BE2C (cell line): ENCODE measurements around the gene SHB.

Experiments
- DNase-seq: peaks from one replicate; pipeline ENCODE4 v3.0.0-alpha.2; 2020
- H3K27me3 ChIP-seq: fragments of 250-450 bp; sonication (Bioruptor Pico); 2 replicates; pipeline ENCODE4 v1.5.1; 2020; ENCODE audit warnings: mild to moderate bottlenecking
- H3K36me3 ChIP-seq: fragments of 250-450 bp; sonication (Bioruptor Pico); 2 replicates; pipeline ENCODE4 v1.5.1; 2020; ENCODE audit warnings: mild to moderate bottlenecking
- H3K4me1 ChIP-seq: fragments of 250-450 bp; sonication (Bioruptor Pico); 2 replicates; pipeline ENCODE4 v1.5.1; 2020
- H3K4me3 ChIP-seq: 2 replicates; pipeline ENCODE4 v1.5.1; 2011; ENCODE audit warnings: low read depth, low read length
- H3K9me3 ChIP-seq: fragments of 250-450 bp; sonication (Bioruptor Pico); 2 replicates; pipeline ENCODE4 v1.5.1; 2020
- CTCF ChIP-seq: IDR thresholded peaks from 2 replicates; pipeline ENCODE4 v1.5.1; 2012; ENCODE audit warnings: mild to moderate bottlenecking, low read depth, low read length

Gene SHB

DNA sequence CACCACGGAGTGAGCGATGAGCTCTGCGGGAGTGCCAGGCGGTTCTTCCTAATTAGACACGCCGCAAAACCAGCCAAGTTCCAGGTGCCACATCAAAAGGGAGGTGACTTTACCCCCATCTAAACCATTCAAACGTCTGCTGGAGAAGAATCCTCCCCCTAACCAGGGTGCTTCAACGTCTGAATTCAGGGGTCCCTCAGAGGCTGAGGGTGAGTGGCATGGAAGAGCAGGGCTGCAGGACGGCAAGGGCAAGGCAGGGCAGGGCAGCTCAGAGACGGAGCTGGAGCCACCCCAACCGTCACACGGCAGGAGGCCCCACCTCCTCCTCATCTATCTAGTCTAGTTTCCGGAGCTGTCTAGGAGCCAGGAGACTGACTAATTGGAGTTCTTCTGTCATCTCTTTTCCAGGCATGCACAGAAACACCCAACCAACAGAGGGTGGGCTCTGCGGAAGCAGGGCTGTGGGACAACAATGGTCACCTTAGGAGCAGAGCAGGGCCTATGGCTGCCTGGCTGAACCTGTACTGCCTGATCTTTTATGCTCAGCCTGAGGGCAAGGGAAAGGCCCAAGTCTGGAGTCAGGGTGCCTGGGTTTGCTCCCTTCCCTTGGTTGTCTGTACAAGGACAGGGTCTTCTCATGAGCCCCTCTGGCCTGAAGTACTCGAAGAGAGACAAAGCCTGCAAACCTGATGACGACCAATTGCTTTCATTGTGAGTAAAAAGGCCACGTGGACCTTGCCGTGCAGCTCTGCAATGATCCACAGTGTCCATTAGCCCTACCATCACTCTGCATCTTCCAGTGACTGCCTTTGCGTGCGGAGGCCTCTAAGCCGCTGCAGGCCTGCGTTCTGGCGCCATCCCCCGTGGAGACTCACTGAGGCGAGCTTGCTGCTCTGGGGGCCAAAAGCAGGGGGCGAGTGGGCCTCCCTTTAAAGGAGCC, 84.1 kb downstream of the SHB start:
- Histone ChIP-seq H3K27me3 (no peaks in the 10 kb centered on the region), H3K4me3 (no peak overlapping the region), H3K4me1 (peaks cover 30% of the 10 kb centered on the region), H3K9me3 (no peaks in the 10 kb centered on the region), H3K36me3 (no peaks in the 10 kb centered on the region; the same call in 1 of the 2 replicates)
- peak; percentile 68 for DNase-seq
- TF ChIP-seq CTCF = peak; percentile 47

- no peak overlapping the region for H3K4me3 ChIP-seq
- peaks cover 30% of the 10 kb centered on the region for H3K4me1 ChIP-seq
- no peaks in the 10 kb centered on the region for H3K9me3 ChIP-seq
- DNase-seq = no peak
- H3K27me3 ChIP-seq = no peaks in the 10 kb centered on the region
- no peaks in the 10 kb centered on the region; the same call in 1 of the 2 replicates for H3K36me3 ChIP-seq
- no peak for TF ChIP-seq CTCF
These were observed 84.8 kb downstream of the SHB start for GRCh38 chr9:37984278-37984671.

DNA sequence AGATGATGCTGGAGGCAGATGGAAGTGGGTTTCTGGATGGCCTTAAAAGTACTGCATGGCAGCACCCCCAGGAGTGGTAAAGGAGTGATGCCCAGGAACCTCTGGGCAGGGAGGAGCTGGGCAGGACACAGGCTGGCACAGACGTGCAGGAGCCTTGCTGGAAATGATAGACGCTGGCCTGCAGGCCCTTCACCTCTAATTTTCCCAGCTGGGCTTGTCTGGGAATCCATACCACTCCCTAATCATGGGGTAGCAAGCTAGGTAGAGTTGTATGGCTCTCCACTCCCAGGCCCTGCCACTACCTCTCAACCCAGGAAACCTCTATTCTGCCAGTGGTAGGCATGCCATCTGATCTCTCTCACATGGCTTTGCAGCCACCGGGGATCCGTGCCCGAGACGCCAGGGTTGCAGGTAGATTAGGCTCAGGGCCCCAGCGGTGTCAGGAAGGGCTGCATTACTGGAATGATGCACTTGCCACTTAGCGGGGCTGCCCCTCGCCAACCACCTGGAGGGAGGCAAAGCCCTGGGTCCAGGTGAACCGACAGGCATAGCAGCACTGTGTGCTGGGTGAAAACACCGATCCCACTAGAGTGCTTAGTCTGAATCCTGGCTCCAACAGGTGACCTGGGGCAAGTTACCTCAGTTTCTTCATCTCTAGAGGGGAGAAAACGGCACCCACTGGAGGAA, 85.5 kb downstream of the SHB start:
- TF ChIP-seq CTCF = no peak
- Histone ChIP-seq H3K27me3 (no peaks in the 10 kb centered on the region), H3K4me1 (peaks cover 38% of the 10 kb centered on the region)

GRCh38 chr9:37979844-37980243, 89.2 kb downstream of the SHB start:
- no peaks in the 10 kb centered on the region for H3K9me3 ChIP-seq
- no peaks in the 10 kb centered on the region; the same call in 1 of the 2 replicates for H3K36me3 ChIP-seq
- no peak for TF ChIP-seq CTCF
- H3K4me3 ChIP-seq = no peak overlapping the region
- no peak for DNase-seq
- H3K27me3 ChIP-seq = no peaks in the 10 kb centered on the region
- peaks cover 16% of the 10 kb centered on the region for H3K4me1 ChIP-seq

More for the DNA sequence above, 85.5 kb downstream of the SHB start:
- no peak overlapping the region for H3K4me3 ChIP-seq
- H3K9me3 ChIP-seq = no peaks in the 10 kb centered on the region
- H3K36me3 ChIP-seq = no peaks in the 10 kb centered on the region; the same call in 1 of the 2 replicates
- no peak for DNase-seq

- H3K27me3 ChIP-seq = no peaks in the 10 kb centered on the region
- H3K4me1 ChIP-seq = peaks cover 12% of the 10 kb centered on the region
- no peak overlapping the region for H3K4me3 ChIP-seq
- H3K9me3 ChIP-seq = no peaks in the 10 kb centered on the region
- H3K36me3 ChIP-seq = no peaks in the 10 kb centered on the region; the same call in 1 of the 2 replicates
- no peak for TF ChIP-seq CTCF
- DNase-seq = peak; percentile 59
These were observed 90.0 kb downstream of the SHB start for GRCh38 chr9:37978983-37979382.

GRCh38 chr9:37978481-37978864, 90.6 kb downstream of the SHB start:
- Histone ChIP-seq H3K36me3 (no peaks in the 10 kb centered on the region; the same call in 1 of the 2 replicates), H3K9me3 (no peaks in the 10 kb centered on the region), H3K4me3 (no peak overlapping the region), H3K27me3 (no peaks in the 10 kb centered on the region), H3K4me1 (peaks cover 12% of the 10 kb centered on the region)
- TF ChIP-seq CTCF = no peak
- no peak for DNase-seq
